Glutamatergic neuron (in vitro differentiated cells): ENCODE results near the gene MYL6. TPM values are rescaled to one million over a fixed set of nuclear protein-coding genes. Genes with fewer than 3 reads are reported as not detected.
A peak's percentile ranks its signal among the peaks of the same experiment; 100 is the strongest.

ENCODE experiments used
- DNase-seq: peaks from one replicate; pipeline ENCODE4 v3.0.0; 2022
- H3K27ac Mint-ChIP-seq: one replicate; pipeline ENCODE4 v1.8.0; 2020; ENCODE audit warnings: mild to moderate bottlenecking, mixed read lengths, inconsistent platforms; ENCODE audit not compliant: unreplicated experiment
- H3K27me3 Mint-ChIP-seq: one replicate; pipeline ENCODE4 v1.8.0; 2020; ENCODE audit warnings: mild to moderate bottlenecking, moderate library complexity, mixed read lengths, inconsistent platforms; ENCODE audit not compliant: unreplicated experiment
- H3K36me3 Mint-ChIP-seq: one replicate; pipeline ENCODE4 v1.8.0; 2020; ENCODE audit warnings: mild to moderate bottlenecking, mixed read lengths, inconsistent platforms; ENCODE audit not compliant: unreplicated experiment
- H3K4me1 Mint-ChIP-seq: one replicate; pipeline ENCODE4 v1.8.0; 2020; ENCODE audit warnings: mild to moderate bottlenecking, low read depth, mixed read lengths, inconsistent platforms; ENCODE audit not compliant: unreplicated experiment
- H3K4me3 Mint-ChIP-seq: one replicate; pipeline ENCODE4 v1.8.0; 2020; ENCODE audit warnings: mild to moderate bottlenecking, mixed read lengths, inconsistent platforms; ENCODE audit not compliant: unreplicated experiment
- H3K9me3 Mint-ChIP-seq: one replicate; pipeline ENCODE4 v1.8.0; 2020; ENCODE audit warnings: mild to moderate bottlenecking, moderate library complexity, mixed read lengths, inconsistent platforms; ENCODE audit not compliant: unreplicated experiment
- total RNA-seq: library from RNA; stranded (reverse); fragmentation: NEBNext Ultra II Directional; extraction: Animal tissue kit (Norgen Biotek cat#: 25700); gene quantifications from one replicate; pipeline ENCODE4 v1.2.1, GENCODE V29; 2021; ENCODE audit not compliant: unreplicated experiment
- TF ChIP-seq, protein P1 (sequence below): fragments of 200-600 bp; sonication (generic); IDR thresholded peaks from one replicate; pipeline ENCODE4 v1.5.0; 2021; ENCODE audit not compliant: partially characterized antibody, unreplicated experiment

Gene MYL6
- total RNA-seq, 1 donor from 2014 or later, result 2,223 TPM

- TF ChIP-seq, protein P1, sequence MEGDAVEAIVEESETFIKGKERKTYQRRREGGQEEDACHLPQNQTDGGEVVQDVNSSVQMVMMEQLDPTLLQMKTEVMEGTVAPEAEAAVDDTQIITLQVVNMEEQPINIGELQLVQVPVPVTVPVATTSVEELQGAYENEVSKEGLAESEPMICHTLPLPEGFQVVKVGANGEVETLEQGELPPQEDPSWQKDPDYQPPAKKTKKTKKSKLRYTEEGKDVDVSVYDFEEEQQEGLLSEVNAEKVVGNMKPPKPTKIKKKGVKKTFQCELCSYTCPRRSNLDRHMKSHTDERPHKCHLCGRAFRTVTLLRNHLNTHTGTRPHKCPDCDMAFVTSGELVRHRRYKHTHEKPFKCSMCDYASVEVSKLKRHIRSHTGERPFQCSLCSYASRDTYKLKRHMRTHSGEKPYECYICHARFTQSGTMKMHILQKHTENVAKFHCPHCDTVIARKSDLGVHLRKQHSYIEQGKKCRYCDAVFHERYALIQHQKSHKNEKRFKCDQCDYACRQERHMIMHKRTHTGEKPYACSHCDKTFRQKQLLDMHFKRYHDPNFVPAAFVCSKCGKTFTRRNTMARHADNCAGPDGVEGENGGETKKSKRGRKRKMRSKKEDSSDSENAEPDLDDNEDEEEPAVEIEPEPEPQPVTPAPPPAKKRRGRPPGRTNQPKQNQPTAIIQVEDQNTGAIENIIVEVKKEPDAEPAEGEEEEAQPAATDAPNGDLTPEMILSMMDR, result no peak
- peaks cover 4% of the 10 kb centered on the region for H3K27me3 Mint-ChIP-seq
- H3K9me3 Mint-ChIP-seq, result peaks cover 1% of the 10 kb centered on the region
- H3K4me3 Mint-ChIP-seq, result no peak overlapping the region
- no peaks in the 10 kb centered on the region for H3K36me3 Mint-ChIP-seq
- no peak overlapping the region for H3K27ac Mint-ChIP-seq
- no peak for DNase-seq
- no peaks in the 10 kb centered on the region for H3K4me1 Mint-ChIP-seq
Observed at GRCh38 chr12:56197921-56198635, 39.9 kb downstream of the MYL6 start.

- TF ChIP-seq, protein P1, result no peak
- no peaks in the 10 kb centered on the region for H3K27me3 Mint-ChIP-seq
- DNase-seq, result no peak
- H3K36me3 Mint-ChIP-seq, result no peaks in the 10 kb centered on the region
- H3K9me3 Mint-ChIP-seq, result peaks cover 1% of the 10 kb centered on the region
- H3K4me3 Mint-ChIP-seq, result no peak overlapping the region
- no peaks in the 10 kb centered on the region for H3K4me1 Mint-ChIP-seq
- no peak overlapping the region for H3K27ac Mint-ChIP-seq
Observed at GRCh38 chr12:56198836-56199235, 40.7 kb downstream of the MYL6 start.

- Mint-ChIP-seq H3K36me3 (peaks cover 3% of the 10 kb centered on the region), H3K9me3 (peaks cover 1% of the 10 kb centered on the region), H3K27ac (no peak overlapping the region), H3K4me3 (no peak overlapping the region), H3K4me1 (no peaks in the 10 kb centered on the region), H3K27me3 (no peaks in the 10 kb centered on the region)
- TF ChIP-seq, protein P1, result no peak
- DNase-seq, result no peak
Observed at GRCh38 chr12:56202366-56202765, 44.2 kb downstream of the MYL6 start.

GRCh38 chr12:56202838-56203237 is 44.7 kb downstream of the MYL6 start:
- Mint-ChIP-seq H3K27me3 (no peaks in the 10 kb centered on the region), H3K4me3 (no peak overlapping the region)

GRCh38 chr12:56204275-56204674 is 46.1 kb downstream of the MYL6 start:
- DNase-seq, result no peak
- no peaks in the 10 kb centered on the region for H3K9me3 Mint-ChIP-seq
- H3K27me3 Mint-ChIP-seq, result no peaks in the 10 kb centered on the region
- no peaks in the 10 kb centered on the region for H3K4me1 Mint-ChIP-seq
- TF ChIP-seq, protein P1, result no peak
- H3K4me3 Mint-ChIP-seq, result peak overlapping the region; percentile 17
- H3K27ac Mint-ChIP-seq, result no peak overlapping the region
- peaks cover 5% of the 10 kb centered on the region for H3K36me3 Mint-ChIP-seq

More at GRCh38 chr12:56202838-56203237, 44.7 kb downstream of the MYL6 start:
- no peak for DNase-seq
- Mint-ChIP-seq H3K36me3 (peaks cover 5% of the 10 kb centered on the region), H3K4me1 (no peaks in the 10 kb centered on the region), H3K27ac (no peak overlapping the region), H3K9me3 (no peaks in the 10 kb centered on the region)
- TF ChIP-seq, protein P1, result no peak
